ENCODE results near the gene OR5J2.
"Not testable (repeated sequence)": the region's sequence is repeated elsewhere in the genome, so short reads cannot be mapped to it uniquely, and the experiment has no call there.

DNA sequence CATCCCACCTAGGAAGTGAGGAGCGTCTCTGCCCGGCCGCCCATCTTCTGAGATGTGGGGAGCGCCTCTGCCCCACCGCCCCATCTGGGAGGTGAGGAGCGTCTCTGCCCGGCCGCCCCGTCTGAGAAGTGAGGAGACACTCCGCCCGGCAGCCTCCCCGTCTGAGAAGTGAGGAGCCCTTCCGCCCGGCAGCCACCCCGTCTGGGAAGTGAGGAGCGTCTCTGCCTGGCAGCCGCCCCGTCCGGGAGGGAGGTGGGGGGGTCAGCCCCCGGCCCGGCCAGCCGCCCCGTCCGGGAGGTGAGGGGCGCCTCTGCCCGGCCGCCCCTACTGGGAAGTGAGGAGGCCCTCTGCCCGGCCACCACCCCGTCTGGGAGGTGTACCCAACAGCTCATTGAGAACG lies 32.7 kb upstream of the OR5J2 start:
- TF ChIP-seq, protein P1, sequence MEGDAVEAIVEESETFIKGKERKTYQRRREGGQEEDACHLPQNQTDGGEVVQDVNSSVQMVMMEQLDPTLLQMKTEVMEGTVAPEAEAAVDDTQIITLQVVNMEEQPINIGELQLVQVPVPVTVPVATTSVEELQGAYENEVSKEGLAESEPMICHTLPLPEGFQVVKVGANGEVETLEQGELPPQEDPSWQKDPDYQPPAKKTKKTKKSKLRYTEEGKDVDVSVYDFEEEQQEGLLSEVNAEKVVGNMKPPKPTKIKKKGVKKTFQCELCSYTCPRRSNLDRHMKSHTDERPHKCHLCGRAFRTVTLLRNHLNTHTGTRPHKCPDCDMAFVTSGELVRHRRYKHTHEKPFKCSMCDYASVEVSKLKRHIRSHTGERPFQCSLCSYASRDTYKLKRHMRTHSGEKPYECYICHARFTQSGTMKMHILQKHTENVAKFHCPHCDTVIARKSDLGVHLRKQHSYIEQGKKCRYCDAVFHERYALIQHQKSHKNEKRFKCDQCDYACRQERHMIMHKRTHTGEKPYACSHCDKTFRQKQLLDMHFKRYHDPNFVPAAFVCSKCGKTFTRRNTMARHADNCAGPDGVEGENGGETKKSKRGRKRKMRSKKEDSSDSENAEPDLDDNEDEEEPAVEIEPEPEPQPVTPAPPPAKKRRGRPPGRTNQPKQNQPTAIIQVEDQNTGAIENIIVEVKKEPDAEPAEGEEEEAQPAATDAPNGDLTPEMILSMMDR (conservative IDR thresholded peaks at IDR 0.05; ENCODE audit: low read depth, low read length): not testable (repeated sequence)
- not testable (repeated sequence) for TF ChIP-seq NFE2L2 (IDR thresholded peaks at IDR 0.05; ENCODE audit: low read depth, low read length); POLR2A (IDR thresholded peaks at IDR 0.05; ENCODE audit: low read depth, low read length); CHD1 (IDR thresholded peaks at IDR 0.05; ENCODE audit: low read depth, low read length); RAD21 (IDR thresholded peaks at IDR 0.05; ENCODE audit: low read length); FOS (IDR thresholded peaks at IDR 0.05; ENCODE audit: low read depth, low read length); MAZ (IDR thresholded peaks at IDR 0.05; ENCODE audit: borderline replicate concordance, low read depth, low read length); CEBPB (IDR thresholded peaks at IDR 0.05; ENCODE audit: low read depth, low read length); SMC3 (IDR thresholded peaks at IDR 0.05; ENCODE audit: low read depth, low read length); USF2 (IDR thresholded peaks at IDR 0.05; ENCODE audit: low read depth, low read length); RFX5 (IDR thresholded peaks at IDR 0.05; ENCODE audit: low read depth, low read length)
- TF ChIP-seq, protein P2, sequence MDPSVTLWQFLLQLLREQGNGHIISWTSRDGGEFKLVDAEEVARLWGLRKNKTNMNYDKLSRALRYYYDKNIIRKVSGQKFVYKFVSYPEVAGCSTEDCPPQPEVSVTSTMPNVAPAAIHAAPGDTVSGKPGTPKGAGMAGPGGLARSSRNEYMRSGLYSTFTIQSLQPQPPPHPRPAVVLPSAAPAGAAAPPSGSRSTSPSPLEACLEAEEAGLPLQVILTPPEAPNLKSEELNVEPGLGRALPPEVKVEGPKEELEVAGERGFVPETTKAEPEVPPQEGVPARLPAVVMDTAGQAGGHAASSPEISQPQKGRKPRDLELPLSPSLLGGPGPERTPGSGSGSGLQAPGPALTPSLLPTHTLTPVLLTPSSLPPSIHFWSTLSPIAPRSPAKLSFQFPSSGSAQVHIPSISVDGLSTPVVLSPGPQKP (IDR thresholded peaks at IDR 0.05; ENCODE audit: borderline replicate concordance, low read depth, low read length): not testable (repeated sequence)

All from IMR-90 (cell line).